Activated T-helper 1 cell treated with anti-CD3 and anti-CD28 coated beads, Interleukin-2, amount 50 U/mL, for 16 hours (primary cell): ENCODE measurements around the gene TGM6.
"Not testable (repeated sequence)": the region's sequence is repeated elsewhere in the genome, so short reads cannot be mapped to it uniquely, and the experiment has no call there.

ENCODE experiments used
- DNase-seq, 2 donors: peaks; one replicate each; pipeline ENCODE4 v3.0.0-alpha.2; 2020; ENCODE audit warnings: low read depth in 1 of 2, low spot score in 1 of 2

TGM6 gene

GRCh38 chr20:2397595-2398145 lies 17.0 kb downstream of the TGM6 start:
- DNase-seq, result no peak

- DNase-seq, result no peak
These were observed 17.7 kb downstream of the TGM6 start for GRCh38 chr20:2398449-2398848.

GRCh38 chr20:2399390-2399789 lies 18.7 kb downstream of the TGM6 start:
- no peak for DNase-seq

GRCh38 chr20:2400290-2400689 lies 19.6 kb downstream of the TGM6 start:
- DNase-seq, result no peak

- DNase-seq, result no peak
These were observed 20.8 kb downstream of the TGM6 start for GRCh38 chr20:2401527-2401926.

GRCh38 chr20:2402271-2402980 lies 21.7 kb downstream of the TGM6 start:
- DNase-seq, result no peak

GRCh38 chr20:2403291-2404052 lies 22.8 kb downstream of the TGM6 start:
- DNase-seq, result no peak

- no peak for DNase-seq
These were observed 25.0 kb downstream of the TGM6 start for GRCh38 chr20:2405693-2406065.

GRCh38 chr20:2407355-2407754 lies 26.7 kb downstream of the TGM6 start:
- not testable (repeated sequence) for DNase-seq

- no peak for DNase-seq
These were observed 27.4 kb downstream of the TGM6 start for GRCh38 chr20:2408111-2408510.

- no peak for DNase-seq
These were observed 36.0 kb downstream of the TGM6 start for GRCh38 chr20:2416541-2417212.

GRCh38 chr20:2417213-2417541 lies 36.5 kb downstream of the TGM6 start:
- no peak for DNase-seq

GRCh38 chr20:2418388-2418787 lies 37.7 kb downstream of the TGM6 start:
- no peak for DNase-seq

GRCh38 chr20:2420510-2420909 lies 39.8 kb downstream of the TGM6 start:
- DNase-seq, result no peak

- DNase-seq, result no peak
These were observed 40.5 kb downstream of the TGM6 start for GRCh38 chr20:2421247-2421646.

GRCh38 chr20:2429051-2429450 lies 48.4 kb downstream of the TGM6 start:
- DNase-seq, result no peak

- DNase-seq, result no peak
These were observed 49.8 kb downstream of the TGM6 start for GRCh38 chr20:2430538-2430937.

- no peak for DNase-seq
These were observed 50.5 kb downstream of the TGM6 start for GRCh38 chr20:2431185-2431584.

- DNase-seq, result no peak
These were observed 66.1 kb downstream of the TGM6 start for GRCh38 chr20:2446845-2447244.

GRCh38 chr20:2449386-2449785 lies 68.7 kb downstream of the TGM6 start:
- no peak for DNase-seq

- DNase-seq, result no peak
These were observed 70.7 kb downstream of the TGM6 start for GRCh38 chr20:2451422-2451821.
